ENCODE measurements around the gene CFAP65. TPM values are rescaled to one million over a fixed set of nuclear protein-coding genes. Genes with fewer than 3 reads are reported as not detected.

CFAP65 gene
- total RNA-seq, 1 donor from 2014 or later, result 7.6 TPM

DNA sequence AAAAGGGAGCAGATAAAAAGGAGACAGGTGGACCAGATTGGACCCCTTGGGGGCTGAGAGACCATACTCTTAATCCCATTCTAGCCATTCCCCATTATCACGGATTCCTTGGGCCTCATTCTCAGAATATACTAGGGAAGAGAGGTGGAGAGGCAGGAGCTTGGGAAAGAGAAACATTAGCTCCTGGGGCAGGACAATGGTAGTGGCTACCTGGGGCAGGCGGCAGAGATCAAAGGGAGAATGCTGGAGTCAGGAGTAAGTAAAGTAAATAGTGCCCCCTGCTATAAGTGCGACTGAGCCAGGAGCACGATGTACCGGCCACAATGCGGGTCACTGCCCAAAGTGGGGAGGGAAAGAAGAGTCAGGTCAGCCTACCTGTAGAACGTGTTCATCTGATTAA, 39.8 kb upstream of the CFAP65 start:
- intact Hi-C loops (cut with DNase I), result no loop called here
- Histone ChIP-seq H3K27me3 (ENCODE audit: low read depth) (no peaks in the 10 kb centered on the region), H3K27ac (no peak overlapping the region), H3K9me3 (no peaks in the 10 kb centered on the region), H3K36me3 (peaks cover 19% of the 10 kb centered on the region), H3K4me1 (peaks cover 10% of the 10 kb centered on the region), H3K4me3 (no peak overlapping the region)
- DNase-seq (no peak), ATAC-seq (no peak)
- no peak for TF ChIP-seq CTCF (IDR thresholded peaks at IDR 0.05)

- Histone ChIP-seq H3K4me1 (peaks cover 9% of the 10 kb centered on the region), H3K9me3 (no peaks in the 10 kb centered on the region), H3K36me3 (peaks cover 28% of the 10 kb centered on the region), H3K27ac (no peak overlapping the region), H3K27me3 (ENCODE audit: low read depth) (no peaks in the 10 kb centered on the region), H3K4me3 (no peak overlapping the region)
- ATAC-seq (no peak), DNase-seq (no peak)
- no peak for TF ChIP-seq CTCF (IDR thresholded peaks at IDR 0.05)
- intact Hi-C loops (cut with DNase I), result no loop called here
These were observed 38.1 kb upstream of the CFAP65 start for GRCh38 chr2:219079417-219079816.

GRCh38 chr2:219078951-219079350, 37.6 kb upstream of the CFAP65 start:
- no peak for ATAC-seq
- no peak for DNase-seq
- no peaks in the 10 kb centered on the region for H3K9me3 ChIP-seq
- no peak overlapping the region for H3K4me3 ChIP-seq
- TF ChIP-seq CTCF (IDR thresholded peaks at IDR 0.05), result no peak
- intact Hi-C loops (cut with DNase I), result no loop called here
- H3K27me3 ChIP-seq (ENCODE audit: low read depth), result no peaks in the 10 kb centered on the region
- no peak overlapping the region for H3K27ac ChIP-seq
- peaks cover 9% of the 10 kb centered on the region for H3K4me1 ChIP-seq
- peaks cover 28% of the 10 kb centered on the region for H3K36me3 ChIP-seq

GRCh38 chr2:219078126-219078525, 36.8 kb upstream of the CFAP65 start:
- no peak overlapping the region for H3K4me3 ChIP-seq
- H3K4me1 ChIP-seq, result peaks cover 9% of the 10 kb centered on the region
- H3K27ac ChIP-seq, result no peak overlapping the region
- H3K9me3 ChIP-seq, result no peaks in the 10 kb centered on the region
- TF ChIP-seq CTCF (IDR thresholded peaks at IDR 0.05), result no peak
- intact Hi-C loops (cut with DNase I), result no loop called here
- peaks cover 28% of the 10 kb centered on the region for H3K36me3 ChIP-seq
- no peak for ATAC-seq
- H3K27me3 ChIP-seq (ENCODE audit: low read depth), result no peaks in the 10 kb centered on the region
- no peak for DNase-seq

GRCh38 chr2:219076253-219076652, 34.9 kb upstream of the CFAP65 start:
- no peak overlapping the region for H3K27ac ChIP-seq
- no peaks in the 10 kb centered on the region for H3K9me3 ChIP-seq
- ATAC-seq (no peak), DNase-seq (no peak)
- H3K4me3 ChIP-seq, result no peak overlapping the region
- H3K36me3 ChIP-seq, result peaks cover 28% of the 10 kb centered on the region
- intact Hi-C loops (cut with DNase I), result no loop called here
- no peak for TF ChIP-seq CTCF (IDR thresholded peaks at IDR 0.05)
- H3K4me1 ChIP-seq, result peaks cover 5% of the 10 kb centered on the region
- no peaks in the 10 kb centered on the region for H3K27me3 ChIP-seq (ENCODE audit: low read depth)

Measured in lower lobe of right lung (tissue), 2 donors.